LNCaP clone FGC (cell line): ENCODE measurements around the gene PCDH9.
A peak's percentile ranks its signal among the peaks of the same experiment; 100 is the strongest.

Source experiments
- DNase-seq: peaks from one replicate; pipeline ENCODE4 v3.0.0-alpha.2; 2011; ENCODE audit warnings: low read depth
- H3K4me3 ChIP-seq: 2 replicates; pipeline ENCODE4 v1.5.1; 2011; ENCODE audit warnings: mild to moderate bottlenecking, low read depth, low read length, control low read depth
- TF ChIP-seq, protein P1 (sequence below): IDR thresholded peaks from 2 replicates; pipeline ENCODE4 v1.5.1; 2012; ENCODE audit warnings: mild to moderate bottlenecking; ENCODE audit not compliant: control insufficient read depth, insufficient read depth; ENCODE audit errors: extremely low read depth

PCDH9 gene

DNA sequence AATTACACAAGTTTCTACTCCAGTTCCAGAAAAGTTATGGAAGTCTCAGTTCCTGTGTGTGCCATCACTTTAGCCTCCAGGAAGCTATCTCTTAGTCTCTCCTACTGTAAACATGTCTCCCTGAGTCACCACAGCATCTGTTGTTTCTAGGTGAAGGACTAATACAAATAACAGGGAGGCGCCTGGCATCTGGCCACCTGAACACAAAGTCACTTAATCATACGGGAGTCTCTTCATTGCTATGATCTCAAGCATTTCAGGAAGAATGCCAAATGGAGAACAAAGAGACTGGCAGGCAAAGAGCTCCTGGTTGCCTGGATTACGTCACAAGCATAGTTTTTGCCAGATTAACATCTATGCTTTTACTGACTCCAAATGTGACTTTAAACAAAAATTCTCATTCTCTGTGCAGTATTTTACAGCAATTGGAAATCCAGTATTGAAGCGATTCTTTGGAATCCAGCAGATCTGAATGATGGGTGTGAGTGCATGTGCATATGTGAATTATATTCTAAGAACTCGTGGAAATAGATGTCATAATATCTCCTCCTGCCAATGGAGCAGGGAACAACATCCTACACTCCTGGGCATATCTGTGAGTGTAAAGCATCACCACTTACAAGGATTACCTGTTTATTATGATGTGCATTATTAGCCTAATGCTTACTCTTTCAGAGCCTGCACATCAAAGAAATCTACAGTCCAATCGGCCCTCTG lies 572.8 kb downstream of the PCDH9 start:
- TF ChIP-seq, protein P1, sequence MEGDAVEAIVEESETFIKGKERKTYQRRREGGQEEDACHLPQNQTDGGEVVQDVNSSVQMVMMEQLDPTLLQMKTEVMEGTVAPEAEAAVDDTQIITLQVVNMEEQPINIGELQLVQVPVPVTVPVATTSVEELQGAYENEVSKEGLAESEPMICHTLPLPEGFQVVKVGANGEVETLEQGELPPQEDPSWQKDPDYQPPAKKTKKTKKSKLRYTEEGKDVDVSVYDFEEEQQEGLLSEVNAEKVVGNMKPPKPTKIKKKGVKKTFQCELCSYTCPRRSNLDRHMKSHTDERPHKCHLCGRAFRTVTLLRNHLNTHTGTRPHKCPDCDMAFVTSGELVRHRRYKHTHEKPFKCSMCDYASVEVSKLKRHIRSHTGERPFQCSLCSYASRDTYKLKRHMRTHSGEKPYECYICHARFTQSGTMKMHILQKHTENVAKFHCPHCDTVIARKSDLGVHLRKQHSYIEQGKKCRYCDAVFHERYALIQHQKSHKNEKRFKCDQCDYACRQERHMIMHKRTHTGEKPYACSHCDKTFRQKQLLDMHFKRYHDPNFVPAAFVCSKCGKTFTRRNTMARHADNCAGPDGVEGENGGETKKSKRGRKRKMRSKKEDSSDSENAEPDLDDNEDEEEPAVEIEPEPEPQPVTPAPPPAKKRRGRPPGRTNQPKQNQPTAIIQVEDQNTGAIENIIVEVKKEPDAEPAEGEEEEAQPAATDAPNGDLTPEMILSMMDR = no peak
- peak; percentile 42 for DNase-seq
- H3K4me3 ChIP-seq = no peak overlapping the region

DNA sequence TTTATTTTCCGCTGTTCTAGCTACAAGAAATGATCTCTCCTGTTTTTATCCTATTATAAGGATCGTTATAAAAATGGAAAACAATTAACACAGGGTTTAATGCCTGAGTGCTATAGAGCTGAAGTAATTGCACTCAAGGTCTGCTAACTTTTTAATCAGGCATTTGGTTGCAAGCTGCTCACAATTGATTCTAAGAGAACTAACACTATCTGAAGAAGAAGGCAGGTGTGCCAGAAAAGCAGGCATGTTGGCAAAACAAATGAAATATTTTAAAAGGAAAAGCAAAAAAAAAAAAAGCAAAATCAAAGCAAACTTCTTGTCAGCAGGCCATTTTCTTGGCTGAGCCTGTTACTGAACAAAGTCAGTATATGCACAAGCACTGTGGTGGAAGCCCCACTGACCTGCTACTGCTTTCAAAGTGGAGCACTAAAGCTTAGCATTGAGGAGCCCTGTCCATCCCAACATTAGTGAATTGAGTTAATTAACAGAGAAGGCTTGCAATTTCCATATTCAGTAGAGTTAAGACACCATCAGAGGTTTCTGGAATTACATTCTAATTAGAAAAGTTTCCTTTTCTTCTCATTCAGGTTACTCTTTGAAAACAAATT lies 574.2 kb downstream of the PCDH9 start:
- no peak overlapping the region for H3K4me3 ChIP-seq
- DNase-seq = no peak
- TF ChIP-seq, protein P1 = no peak

DNA sequence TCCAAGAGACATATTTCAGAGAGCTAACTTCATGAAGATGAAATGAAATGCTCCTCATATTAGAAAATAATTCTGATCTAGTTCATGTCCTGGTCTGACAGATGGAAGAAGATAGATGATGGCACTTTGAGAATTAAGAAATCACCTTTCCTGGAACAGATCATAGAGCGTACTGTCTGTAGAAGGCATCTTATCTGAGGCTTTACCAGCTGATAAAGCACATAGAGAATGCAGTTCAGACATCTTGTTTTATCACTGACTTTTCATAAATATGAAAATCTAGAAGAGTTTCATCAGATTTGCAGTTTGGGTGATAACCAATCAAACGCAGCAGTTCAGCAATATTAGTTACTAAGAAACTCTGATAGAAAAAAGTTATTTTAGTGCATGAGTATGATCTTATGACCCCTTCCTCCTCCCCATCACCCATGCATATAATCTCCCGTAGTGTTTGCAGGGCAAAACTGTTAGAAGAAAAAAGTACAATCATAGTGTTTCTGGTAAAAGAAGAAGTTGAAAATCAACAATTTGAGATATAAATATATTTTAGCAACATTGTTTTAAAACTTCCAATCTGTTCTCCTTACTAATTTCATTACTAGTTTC lies 585.2 kb downstream of the PCDH9 start:
- no peak overlapping the region for H3K4me3 ChIP-seq
- DNase-seq = no peak
- TF ChIP-seq, protein P1 = no peak

DNA sequence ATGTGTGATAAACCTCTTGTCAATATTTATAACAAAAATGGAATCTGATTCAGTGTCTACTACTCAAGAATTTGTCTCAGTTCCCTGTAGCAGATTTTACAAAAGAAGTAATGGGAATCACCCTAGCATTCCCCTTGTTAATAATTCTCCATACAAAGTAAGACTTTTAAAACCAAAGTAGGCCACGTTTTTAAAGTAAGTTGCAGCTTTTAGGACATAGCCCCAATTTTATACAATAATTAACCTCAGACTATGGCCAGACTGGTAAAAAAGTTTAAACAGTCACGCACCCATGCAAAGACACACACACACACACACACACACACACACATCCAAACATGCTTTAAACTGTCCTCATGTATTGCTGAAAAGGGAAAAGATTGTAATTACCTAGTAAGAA lies 589.9 kb downstream of the PCDH9 start:
- no peak for DNase-seq
- TF ChIP-seq, protein P1 = no peak
- H3K4me3 ChIP-seq = no peak overlapping the region

DNA sequence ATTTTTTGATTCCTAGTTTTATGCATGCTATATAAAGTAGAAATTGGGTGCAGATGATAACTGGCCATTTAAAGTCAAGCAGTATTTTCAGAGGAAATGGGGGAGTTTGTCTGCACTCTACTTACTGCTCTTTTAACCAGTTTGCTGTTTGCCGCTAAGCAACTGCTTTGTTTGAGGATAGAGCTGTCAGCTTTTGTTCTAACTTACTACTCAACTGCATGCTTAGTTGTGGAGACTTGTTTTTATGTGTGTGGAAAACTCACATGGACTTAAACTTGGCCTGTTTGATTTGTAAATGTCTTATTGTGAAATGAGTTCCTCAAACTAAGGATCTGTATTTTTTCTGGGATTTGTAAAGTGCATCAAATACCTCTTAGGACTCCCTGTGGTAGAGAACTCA lies 591.1 kb downstream of the PCDH9 start:
- TF ChIP-seq, protein P1 = no peak
- no peak for DNase-seq
- no peak overlapping the region for H3K4me3 ChIP-seq

DNA sequence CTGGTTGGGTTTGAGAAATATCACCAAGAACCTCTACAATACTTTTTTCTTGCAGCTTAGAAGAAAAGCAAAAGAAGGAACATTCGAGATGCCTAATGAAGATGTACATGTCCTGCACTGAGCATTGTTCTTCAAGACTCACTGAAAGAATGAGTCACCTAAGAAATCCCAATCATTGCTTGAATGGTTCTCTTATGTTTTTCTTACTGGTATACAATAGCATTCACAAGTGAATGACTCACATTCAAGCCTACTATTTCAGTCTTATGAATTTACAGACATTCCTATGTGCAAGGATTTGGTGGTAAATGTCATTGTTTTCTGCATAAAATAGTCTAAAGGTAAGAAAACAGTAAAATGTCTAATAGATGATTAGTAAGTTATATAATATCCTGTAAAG lies 594.6 kb downstream of the PCDH9 start:
- TF ChIP-seq, protein P1 = no peak
- no peak for DNase-seq
- H3K4me3 ChIP-seq = no peak overlapping the region
